ENCODE data around the gene PIGC.

- TF ChIP-seq, protein P1, sequence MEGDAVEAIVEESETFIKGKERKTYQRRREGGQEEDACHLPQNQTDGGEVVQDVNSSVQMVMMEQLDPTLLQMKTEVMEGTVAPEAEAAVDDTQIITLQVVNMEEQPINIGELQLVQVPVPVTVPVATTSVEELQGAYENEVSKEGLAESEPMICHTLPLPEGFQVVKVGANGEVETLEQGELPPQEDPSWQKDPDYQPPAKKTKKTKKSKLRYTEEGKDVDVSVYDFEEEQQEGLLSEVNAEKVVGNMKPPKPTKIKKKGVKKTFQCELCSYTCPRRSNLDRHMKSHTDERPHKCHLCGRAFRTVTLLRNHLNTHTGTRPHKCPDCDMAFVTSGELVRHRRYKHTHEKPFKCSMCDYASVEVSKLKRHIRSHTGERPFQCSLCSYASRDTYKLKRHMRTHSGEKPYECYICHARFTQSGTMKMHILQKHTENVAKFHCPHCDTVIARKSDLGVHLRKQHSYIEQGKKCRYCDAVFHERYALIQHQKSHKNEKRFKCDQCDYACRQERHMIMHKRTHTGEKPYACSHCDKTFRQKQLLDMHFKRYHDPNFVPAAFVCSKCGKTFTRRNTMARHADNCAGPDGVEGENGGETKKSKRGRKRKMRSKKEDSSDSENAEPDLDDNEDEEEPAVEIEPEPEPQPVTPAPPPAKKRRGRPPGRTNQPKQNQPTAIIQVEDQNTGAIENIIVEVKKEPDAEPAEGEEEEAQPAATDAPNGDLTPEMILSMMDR (IDR thresholded peaks at IDR 0.05) = no peak
- TF ChIP-seq POLR2A (IDR thresholded peaks at IDR 0.05) = no peak
Observed at GRCh38 chr1:172456344-172456769, 12.5 kb upstream of the PIGC start.
